Mucosa of descending colon (tissue), 3 donors: ENCODE measurements around the gene OXLD1. TPM values are rescaled to one million over a fixed set of nuclear protein-coding genes. Genes with fewer than 3 reads are reported as not detected.

ENCODE experiments used
- ATAC-seq: fragments of 200-7000 bp; cut with Tn5 transposase; one replicate; pipeline ENCODE4 v1.9.1; 2020; ENCODE audit warnings: mild to moderate bottlenecking, moderate library complexity
- DNase-seq, 3 donors: peaks; one replicate each; pipeline ENCODE4 v3.0.0-alpha.2; 2020
- H3K36me3 ChIP-seq: fragments of 200-600 bp; one replicate; pipeline ENCODE4 v1.8.0; 2021; ENCODE audit warnings: low read depth, mild to moderate bottlenecking
- H3K4me1 ChIP-seq: fragments of 200-600 bp; one replicate; pipeline ENCODE4 v1.8.0; 2021; ENCODE audit warnings: low read depth, mild to moderate bottlenecking
- H3K4me3 ChIP-seq: fragments of 200-600 bp; one replicate; pipeline ENCODE4 v1.8.0; 2021; ENCODE audit warnings: mild to moderate bottlenecking
- H3K9me3 ChIP-seq: fragments of 200-600 bp; one replicate; pipeline ENCODE4 v1.8.0; 2021; ENCODE audit warnings: mild to moderate bottlenecking
- intact Hi-C, 2 donors: fragments of 100-400 bp; cut with DNase I in 1 of 2; cut with micrococcal nuclease in 1 of 2; formaldehyde crosslinking; loops; one replicate each; pipeline versions ENCODE4 v1.11.0 to v1.11.1; 2022; cut with DNase I, micrococcal nuclease
- total RNA-seq, 3 donors: library from RNA; stranded (reverse); fragmentation: NEBNext Ultra II Directional in 2 of 3; extraction: Animal tissue kit (Norgen Biotek cat#: 25700) in 2 of 3; gene quantifications; one replicate each; pipeline versions ENCODE4 v1.2.1 to v1.2.4, GENCODE V29; 2021 to 2023
- TF ChIP-seq, protein P1 (sequence below): fragments of 200-600 bp; IDR thresholded peaks from one replicate; pipeline ENCODE4 v1.8.0; 2022; ENCODE audit warnings: antibody characterized with exemption, mild to moderate bottlenecking
- donor health status: DM: no; HTN: no; CAD: no; lungs with moderate emphysema.
- donor health status: DM: no; HTN: no; CAD: no.
- donor health status: DM: no; HTN: yes; CAD: no.

Gene OXLD1
- total RNA-seq, 3 donors from 2014 or later: 26.3 to 27.5 (median 26.8) TPM

DNA sequence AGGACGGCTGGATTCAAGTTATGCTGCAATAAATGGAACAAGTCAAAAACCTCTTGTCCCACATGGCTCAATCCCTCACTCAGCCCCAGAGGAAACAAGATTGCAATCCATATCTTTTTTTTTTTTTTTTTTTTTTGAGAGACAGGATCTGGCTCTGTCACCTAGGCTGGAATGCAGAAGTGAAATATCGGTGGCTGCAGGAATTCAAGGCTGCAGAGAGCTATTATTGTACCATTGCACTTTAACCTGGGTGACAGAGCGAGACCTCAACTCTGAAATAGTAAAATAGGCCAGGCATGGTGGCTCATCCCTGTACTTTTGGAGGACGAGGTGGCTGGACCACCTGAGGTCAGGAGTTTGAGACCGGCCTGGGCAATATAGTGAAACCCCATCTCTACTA lies 7.4 kb downstream of the OXLD1 start:
- Histone ChIP-seq H3K9me3 (no peaks in the 10 kb centered on the region), H3K36me3 (no peaks in the 10 kb centered on the region), H3K4me1 (peaks cover 4% of the 10 kb centered on the region), H3K4me3 (no peak overlapping the region)
- TF ChIP-seq, protein P1, sequence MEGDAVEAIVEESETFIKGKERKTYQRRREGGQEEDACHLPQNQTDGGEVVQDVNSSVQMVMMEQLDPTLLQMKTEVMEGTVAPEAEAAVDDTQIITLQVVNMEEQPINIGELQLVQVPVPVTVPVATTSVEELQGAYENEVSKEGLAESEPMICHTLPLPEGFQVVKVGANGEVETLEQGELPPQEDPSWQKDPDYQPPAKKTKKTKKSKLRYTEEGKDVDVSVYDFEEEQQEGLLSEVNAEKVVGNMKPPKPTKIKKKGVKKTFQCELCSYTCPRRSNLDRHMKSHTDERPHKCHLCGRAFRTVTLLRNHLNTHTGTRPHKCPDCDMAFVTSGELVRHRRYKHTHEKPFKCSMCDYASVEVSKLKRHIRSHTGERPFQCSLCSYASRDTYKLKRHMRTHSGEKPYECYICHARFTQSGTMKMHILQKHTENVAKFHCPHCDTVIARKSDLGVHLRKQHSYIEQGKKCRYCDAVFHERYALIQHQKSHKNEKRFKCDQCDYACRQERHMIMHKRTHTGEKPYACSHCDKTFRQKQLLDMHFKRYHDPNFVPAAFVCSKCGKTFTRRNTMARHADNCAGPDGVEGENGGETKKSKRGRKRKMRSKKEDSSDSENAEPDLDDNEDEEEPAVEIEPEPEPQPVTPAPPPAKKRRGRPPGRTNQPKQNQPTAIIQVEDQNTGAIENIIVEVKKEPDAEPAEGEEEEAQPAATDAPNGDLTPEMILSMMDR: no peak
- no peak for ATAC-seq
- no peak for DNase-seq
- intact Hi-C loops: no loop called here

DNA sequence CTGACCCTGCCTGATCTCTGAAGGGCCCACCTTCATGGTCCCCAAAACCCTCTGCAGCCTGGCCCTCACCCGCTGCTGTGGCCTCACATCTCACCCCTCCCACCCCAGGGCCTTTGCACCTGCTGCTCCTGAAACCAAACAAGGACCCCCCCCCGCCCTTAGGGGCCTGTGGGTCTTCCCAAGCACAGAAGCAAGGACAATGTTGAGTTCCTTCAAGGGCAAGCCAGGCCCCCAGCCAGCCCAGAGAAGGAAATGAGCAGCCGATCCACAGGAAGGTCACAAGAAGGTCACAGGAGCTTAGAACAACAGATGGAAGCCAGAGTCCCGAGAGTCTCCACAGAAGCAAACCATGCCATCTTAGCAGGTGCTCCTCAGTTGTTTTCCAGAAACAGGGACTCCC lies 9.6 kb downstream of the OXLD1 start:
- TF ChIP-seq, protein P1: no peak
- no peak overlapping the region for H3K4me3 ChIP-seq
- no peaks in the 10 kb centered on the region for H3K36me3 ChIP-seq
- ATAC-seq: no peak
- intact Hi-C loops: no loop called here
- DNase-seq: no peak
- H3K4me1 ChIP-seq: peaks cover 4% of the 10 kb centered on the region
- no peaks in the 10 kb centered on the region for H3K9me3 ChIP-seq

GRCh38 chr17:81656118-81656743 lies 10.2 kb downstream of the OXLD1 start, which contains the start of gene PDE6G:
TSS of gene PDE6G (minus strand) at chr17:81656542. CDS start at chr17:81653305, 3,237 bp downstream.
- TF ChIP-seq, protein P1: no peak
- intact Hi-C loops: no loop called here
- DNase-seq (no peak), ATAC-seq (no peak)
- Histone ChIP-seq H3K4me1 (peaks cover 4% of the 10 kb centered on the region), H3K9me3 (no peaks in the 10 kb centered on the region), H3K4me3 (no peak within 1 kb of the TSS), H3K36me3 (no peaks in the 10 kb centered on the region)

GRCh38 chr17:81655378-81656117 lies 10.9 kb downstream of the OXLD1 start:
- TF ChIP-seq, protein P1: no peak
- no peak for DNase-seq
- intact Hi-C loops: no loop called here
- Histone ChIP-seq H3K36me3 (no peaks in the 10 kb centered on the region), H3K9me3 (no peaks in the 10 kb centered on the region), H3K4me1 (peaks cover 4% of the 10 kb centered on the region), H3K4me3 (no peak overlapping the region)
- ATAC-seq: no peak

DNA sequence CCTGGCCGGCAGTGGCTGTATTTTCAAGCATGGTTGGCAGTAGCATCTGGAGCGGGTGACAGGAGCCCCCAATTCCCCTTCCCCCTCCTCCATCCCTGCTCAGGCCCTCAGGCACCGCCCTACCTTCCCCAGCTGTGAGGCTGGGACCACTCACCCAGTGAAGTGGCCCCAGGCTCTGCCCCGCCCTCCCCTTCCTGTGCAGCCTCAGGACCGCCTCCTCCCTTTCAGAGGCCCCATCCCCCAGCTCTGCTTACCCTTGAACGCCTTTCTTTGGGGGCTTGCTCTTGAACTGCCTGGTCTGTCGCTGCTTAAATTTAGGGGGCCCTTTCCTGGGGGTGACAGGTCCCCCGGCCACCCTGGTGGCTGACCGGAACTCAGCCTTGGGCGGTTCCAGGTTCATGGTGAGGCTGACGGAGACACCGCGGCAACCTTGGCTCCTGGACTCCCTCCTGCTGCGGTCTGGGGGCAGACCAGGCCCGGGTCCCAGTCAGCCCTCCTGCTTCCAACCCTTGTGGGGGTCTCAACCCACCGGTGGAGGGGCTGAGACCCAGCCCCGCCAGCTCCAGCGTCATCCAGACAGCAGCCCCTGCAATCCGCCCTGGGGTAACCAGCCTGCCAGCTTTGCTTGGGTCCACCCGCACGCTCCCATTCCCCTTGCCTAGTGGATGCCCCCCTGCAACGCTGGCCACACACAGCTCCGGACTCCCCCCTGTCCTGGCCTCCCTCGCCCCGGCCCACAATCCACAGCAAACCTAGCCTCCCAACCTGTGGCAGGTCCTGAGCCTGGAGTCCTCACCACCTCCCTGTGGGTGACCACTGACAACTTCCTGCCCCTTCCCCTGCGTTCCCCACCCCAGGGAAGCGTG lies 13.3 kb downstream of the OXLD1 start:
- DNase-seq (no peak), ATAC-seq (no peak)
- intact Hi-C loops: no loop called here
- Histone ChIP-seq H3K4me3 (no peak overlapping the region), H3K9me3 (no peaks in the 10 kb centered on the region), H3K36me3 (no peaks in the 10 kb centered on the region), H3K4me1 (no peaks in the 10 kb centered on the region)
- TF ChIP-seq, protein P1: no peak
